ENCODE results near the gene ATP10A. TPM values are rescaled to one million over a fixed set of nuclear protein-coding genes. Genes with fewer than 3 reads are reported as not detected.

The ATP10A gene
- polyA plus RNA-seq, 1 of the 3 experiments (the other 2 are of a cell fraction): not detected

- no peak for TF ChIP-seq USF2 (IDR thresholded peaks at IDR 0.05; ENCODE audit: borderline replicate concordance, low read depth, low read length)
Measured at GRCh38 chr15:25812073-25812472, 51.1 kb downstream of the ATP10A start (continued).

GRCh38 chr15:25811481-25811906, 51.6 kb downstream of the ATP10A start:
- no peaks in the 10 kb centered on the region for H3K9me2 ChIP-seq

GRCh38 chr15:25810631-25811091, 52.5 kb downstream of the ATP10A start:
- CTCF ChIA-PET: no interaction called here
- no peaks in the 10 kb centered on the region for H3K4me1 ChIP-seq (ENCODE audit: control insufficient read depth in 1 of 2, insufficient read depth in 2 of 2, low read depth in 1 of 2, low read length in 1 of 2)
- H3K9me2 ChIP-seq: no peaks in the 10 kb centered on the region
- no peaks in the 10 kb centered on the region for H4K20me1 ChIP-seq (ENCODE audit: insufficient read depth)
- H3K36me3 ChIP-seq (replicated peaks in 1 of 2; ENCODE audit: control insufficient read depth in 1 of 2, insufficient read depth in 2 of 2, low read length in 1 of 2): no peaks in the 10 kb centered on the region
- no peak overlapping the region for H3K27ac ChIP-seq (ENCODE audit: low read depth in 2 of 2, low read length in 1 of 2)
- no peaks in the 10 kb centered on the region for H3K79me2 ChIP-seq (ENCODE audit: insufficient read depth)
- H3K4me2 ChIP-seq: no peak overlapping the region
- H3F3A ChIP-seq (replicated peaks; ENCODE audit: insufficient read depth): no peaks in the 10 kb centered on the region
- 43% methylated on average over 12 of the region's 13 CpGs for WGBS (ENCODE audit: low lambda C conversion rate)
- H3K9me3 ChIP-seq: no peaks in the 10 kb centered on the region
- TF ChIP-seq RFX5 (IDR thresholded peaks at IDR 0.05; ENCODE audit: low read length) (no peak), FOSL2 (IDR thresholded peaks at IDR 0.05; ENCODE audit: borderline replicate concordance, low read depth) (no peak), SIN3A (IDR thresholded peaks at IDR 0.05; ENCODE audit: borderline replicate concordance, low read depth, low read length) (no peak), RCOR1 (IDR thresholded peaks at IDR 0.05; ENCODE audit: low read length) (no peak), JUND (IDR thresholded peaks at IDR 0.05) (no peak), GATA2 (CRISPR knock-in tag; IDR thresholded peaks at IDR 0.05) (no peak)
- no peak overlapping the region for H3K9ac ChIP-seq
- no peak overlapping the region for H3K4me3 ChIP-seq (ENCODE audit: low read depth in 2 of 2, low read length in 1 of 2)
- H2AFZ ChIP-seq (ENCODE audit: low read depth): no peak overlapping the region
- no peak for DNase-seq
- H3K27me3 ChIP-seq (ENCODE audit: insufficient read depth): no peaks in the 10 kb centered on the region
- POLR2A ChIA-PET: no interaction called here

More at GRCh38 chr15:25811481-25811906, 51.6 kb downstream of the ATP10A start:
- ChIA-PET CTCF (no interaction called here), POLR2A (interaction anchor here (0.6 kb wide), 1 partner anchor 481 kb away, joined by 3 read pairs; no protein-coding TSS in a partner anchor)
- H3K36me3 ChIP-seq (replicated peaks in 1 of 2; ENCODE audit: control insufficient read depth in 1 of 2, insufficient read depth in 2 of 2, low read length in 1 of 2): no peaks in the 10 kb centered on the region
- no peaks in the 10 kb centered on the region for H4K20me1 ChIP-seq (ENCODE audit: insufficient read depth)
- H3K27ac ChIP-seq (ENCODE audit: low read depth in 2 of 2, low read length in 1 of 2): no peak overlapping the region
- no peak overlapping the region for H3K4me2 ChIP-seq
- DNase-seq: no peak
- H2AFZ ChIP-seq (ENCODE audit: low read depth): no peak overlapping the region
- WGBS (ENCODE audit: low lambda C conversion rate): 51% methylated on average over 5 of the region's 9 CpGs
- no peaks in the 10 kb centered on the region for H3K9me3 ChIP-seq
- no peaks in the 10 kb centered on the region for H3K79me2 ChIP-seq (ENCODE audit: insufficient read depth)
- H3K4me1 ChIP-seq (ENCODE audit: control insufficient read depth in 1 of 2, insufficient read depth in 2 of 2, low read depth in 1 of 2, low read length in 1 of 2): no peaks in the 10 kb centered on the region
- TF ChIP-seq POLR2AphosphoS5 (IDR thresholded peaks at IDR 0.05; ENCODE audit: low read depth, low read length) (no peak), MAX (IDR thresholded peaks at IDR 0.05; ENCODE audit: low read depth) (no peak), FOXJ3 (CRISPR knock-in tag; IDR thresholded peaks at IDR 0.05) (no peak), MXI1 (IDR thresholded peaks at IDR 0.05; ENCODE audit: low read depth, low read length) (no peak), MEF2A (IDR thresholded peaks at IDR 0.05; ENCODE audit: borderline replicate concordance, low read depth) (no peak), YY1 (IDR thresholded peaks at IDR 0.05; ENCODE audit: low read depth) (no peak), FOXM1 (IDR thresholded peaks at IDR 0.05; ENCODE audit: low read depth) (no peak)
- H3K4me3 ChIP-seq (ENCODE audit: low read depth in 2 of 2, low read length in 1 of 2): no peak overlapping the region
- no peaks in the 10 kb centered on the region for H3F3A ChIP-seq (replicated peaks; ENCODE audit: insufficient read depth)
- no peak overlapping the region for H3K9ac ChIP-seq
- H3K27me3 ChIP-seq (ENCODE audit: insufficient read depth): no peaks in the 10 kb centered on the region
